HG02870 (cell line): ENCODE results near the gene SREBF1.
"Not testable (repeated sequence)": the region's sequence is repeated elsewhere in the genome, so short reads cannot be mapped to it uniquely, and the experiment has no call there.

Experiments used
- ATAC-seq: cut with Tn5 transposase; IDR thresholded peaks from one replicate; pipeline ENCODE4 v1.9.1; 2021; ENCODE audit warnings: mild to moderate bottlenecking, moderate library complexity; ENCODE audit not compliant: unreplicated experiment

Gene SREBF1

GRCh38 chr17:17813725-17814095, 23.1 kb downstream of the SREBF1 start:
- no peak for ATAC-seq

- ATAC-seq: no peak
These were observed 23.6 kb downstream of the SREBF1 start for GRCh38 chr17:17813055-17813724.

- no peak for ATAC-seq
These were observed 24.4 kb downstream of the SREBF1 start for GRCh38 chr17:17812211-17813054.

DNA sequence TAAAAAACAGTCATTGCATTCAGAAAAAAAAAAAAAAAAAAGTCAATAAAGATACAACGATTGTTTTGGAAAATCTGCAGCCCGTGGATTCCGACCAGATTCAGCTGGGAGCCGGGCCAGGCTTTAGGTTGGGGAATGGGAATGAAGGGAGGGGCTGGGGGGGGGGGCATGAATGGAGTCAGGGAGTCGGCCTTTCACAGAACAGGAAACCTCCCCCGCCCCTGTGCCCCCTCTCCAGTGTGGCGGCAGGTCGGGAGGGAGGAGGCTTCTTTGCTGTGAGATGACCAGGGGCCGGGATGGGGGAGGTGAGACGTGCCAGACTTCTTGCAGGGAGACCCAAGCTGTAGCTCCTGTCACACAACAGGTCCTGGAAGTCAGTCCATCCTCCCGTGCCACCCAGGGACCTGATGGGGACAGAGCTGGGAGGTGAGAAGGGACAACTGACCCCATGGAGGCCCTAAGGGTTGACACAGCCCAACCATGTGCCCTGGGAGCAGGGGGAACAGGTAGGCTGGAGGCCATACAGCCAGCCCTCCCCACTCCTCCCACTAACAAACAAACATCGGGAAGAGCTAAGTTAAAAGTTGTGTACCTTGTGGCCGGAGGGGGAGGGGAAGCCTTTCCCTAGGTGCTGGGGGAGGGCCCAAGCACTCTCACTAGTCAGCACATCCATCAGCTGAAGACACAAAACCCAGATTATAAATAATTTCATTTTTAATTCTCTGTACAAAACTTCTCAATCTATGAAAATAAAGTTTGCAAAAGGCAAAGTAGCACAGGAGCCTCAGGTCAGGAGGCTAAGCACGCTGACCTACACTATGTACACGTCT, 25.2 kb downstream of the SREBF1 start:
- ATAC-seq: no peak

DNA sequence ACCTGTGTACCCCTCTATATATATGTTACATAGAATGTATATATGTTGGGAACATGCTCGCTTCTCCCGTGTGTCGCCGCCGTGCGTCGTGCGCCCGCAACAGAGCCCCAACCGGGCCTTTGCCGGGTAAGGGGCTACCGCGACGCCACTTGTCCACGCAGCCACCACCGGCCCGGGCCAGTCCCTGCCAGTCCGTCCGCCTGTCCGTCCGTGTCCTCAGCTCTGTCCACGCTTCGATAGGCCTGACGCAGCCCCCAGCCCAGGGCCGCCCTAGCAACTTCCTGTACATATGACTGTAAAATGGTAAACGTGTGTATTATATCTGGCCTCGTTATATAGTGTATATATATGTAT, 25.9 kb downstream of the SREBF1 start:
- ATAC-seq: no peak

DNA sequence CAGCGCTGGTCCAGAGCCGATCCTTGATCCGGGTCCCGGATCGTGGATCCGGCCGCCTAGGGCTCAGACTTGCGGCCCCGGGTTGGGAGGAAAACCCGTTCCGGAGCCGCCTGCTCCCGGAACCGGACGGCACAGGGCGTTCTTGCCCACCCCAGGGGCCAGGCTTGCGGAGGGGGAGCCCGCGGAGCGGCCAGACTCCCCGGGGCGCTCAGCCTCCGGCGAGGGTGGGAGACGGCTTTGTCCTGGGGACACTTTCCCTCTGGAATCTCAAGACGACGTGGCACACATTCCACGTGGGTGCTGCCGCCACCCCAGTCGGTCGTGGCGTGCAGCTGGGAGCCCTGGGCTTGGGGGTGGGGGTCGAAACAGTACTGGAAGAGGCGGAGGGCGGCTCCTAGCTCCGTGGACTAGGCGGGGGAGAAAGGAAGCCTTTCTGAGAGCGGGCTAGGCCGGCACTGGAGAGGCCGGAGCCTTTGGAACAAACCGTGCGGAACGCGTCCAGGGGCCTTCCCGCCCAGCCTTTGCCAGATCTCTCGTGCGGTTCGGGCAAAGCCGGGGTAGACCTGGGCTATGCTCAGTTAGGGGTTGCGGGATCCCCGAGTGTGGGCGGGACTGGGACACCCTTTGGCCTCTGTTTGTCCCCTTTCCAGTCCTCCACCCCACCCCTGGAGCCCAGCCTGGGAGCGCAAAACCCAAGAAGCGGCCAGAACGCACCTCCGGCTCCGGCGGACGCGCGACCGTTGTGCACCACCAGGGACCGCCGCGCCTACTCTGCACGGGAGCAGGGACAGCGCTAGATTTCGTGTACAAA, 26.5 kb downstream of the SREBF1 start:
- ATAC-seq: no peak

DNA sequence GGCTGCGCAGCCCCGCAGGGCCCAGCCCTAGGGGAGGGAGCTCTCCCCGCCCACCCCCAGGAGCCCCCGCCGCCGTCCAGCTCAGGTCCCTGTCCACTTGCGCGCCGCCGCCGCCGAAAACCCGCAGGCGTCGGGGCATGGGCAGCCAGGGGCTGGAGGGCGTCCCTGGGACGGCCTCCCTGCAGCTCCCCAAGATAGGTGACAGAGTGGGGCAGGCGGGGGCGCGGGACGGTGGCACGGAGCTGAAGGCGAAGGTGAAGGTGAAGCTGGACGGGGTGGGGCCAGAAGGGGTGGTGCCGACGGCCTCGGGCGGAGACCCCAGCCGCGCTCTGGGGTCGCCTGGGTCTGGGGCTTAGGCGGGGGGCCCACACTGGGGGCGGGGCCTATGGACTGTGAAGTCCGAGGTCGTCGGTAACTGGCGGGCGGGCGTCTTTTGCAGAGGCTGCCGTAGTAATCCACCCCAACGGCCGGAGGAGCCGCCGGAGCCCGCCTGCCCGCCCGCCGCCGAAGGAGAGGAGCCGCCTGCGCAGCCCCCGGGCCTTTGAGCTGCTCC, 27.2 kb downstream of the SREBF1 start:
- no peak for ATAC-seq

DNA sequence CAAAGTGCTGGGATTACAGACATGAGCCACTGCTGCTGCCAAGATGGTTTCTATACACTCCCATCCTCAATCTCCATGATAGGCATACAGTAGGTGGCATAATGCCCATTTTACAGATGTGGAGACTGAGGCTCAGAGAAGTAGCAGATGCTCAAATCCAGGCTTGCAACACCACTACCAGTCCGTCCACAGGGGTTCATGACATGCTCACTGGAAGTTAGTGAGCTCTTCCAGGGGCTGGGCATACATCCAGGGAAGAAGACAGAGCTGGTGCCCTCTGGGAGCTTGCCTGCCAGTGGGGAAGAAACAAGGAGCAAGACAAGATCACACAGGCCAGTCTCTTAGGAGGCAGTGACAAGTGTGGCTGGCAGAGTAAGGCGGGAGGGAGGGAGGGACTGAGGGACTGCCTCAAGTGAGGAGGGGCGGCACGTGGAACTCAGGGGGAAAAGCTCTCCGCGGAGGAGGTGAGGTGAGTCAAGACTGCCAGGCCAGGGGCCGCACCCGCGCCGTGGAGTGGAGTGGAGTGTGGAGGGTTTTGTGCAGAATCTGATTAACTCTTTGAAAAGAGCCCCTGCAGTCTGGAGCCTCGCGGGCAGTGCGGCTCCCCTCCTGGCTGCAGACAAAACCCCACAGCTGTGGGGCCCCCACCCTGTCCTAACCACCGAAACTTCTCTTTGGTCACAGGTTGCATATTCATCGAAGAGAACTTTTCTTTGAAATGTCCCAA, 27.9 kb downstream of the SREBF1 start:
- peak; percentile 73 for ATAC-seq

- not testable (repeated sequence) for ATAC-seq
These were observed 28.6 kb downstream of the SREBF1 start for GRCh38 chr17:17808200-17808599.

DNA sequence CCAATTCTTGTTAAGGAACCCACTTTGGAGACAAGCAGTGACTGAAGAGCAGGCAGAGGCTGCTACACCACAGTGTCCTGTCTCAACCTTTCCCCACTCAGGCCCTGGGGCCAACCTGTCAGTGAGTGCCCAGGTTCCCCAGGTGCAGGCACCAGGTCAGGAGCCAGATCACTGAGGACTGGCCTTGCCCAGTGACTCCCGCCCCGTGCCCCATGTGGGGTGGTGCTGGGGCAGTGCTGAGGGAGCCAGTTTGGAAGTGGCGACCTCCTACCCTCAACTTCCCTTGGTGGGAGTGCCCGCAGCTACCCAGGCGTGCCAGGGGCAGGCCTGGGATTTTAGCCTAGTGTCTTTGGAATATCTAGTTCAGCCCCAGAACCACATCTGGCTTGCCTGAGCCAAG, 29.3 kb downstream of the SREBF1 start:
- no peak for ATAC-seq

- ATAC-seq: no peak
These were observed 30.0 kb downstream of the SREBF1 start for GRCh38 chr17:17806611-17807274.

GRCh38 chr17:17806035-17806434, 30.8 kb downstream of the SREBF1 start:
- ATAC-seq: no peak

GRCh38 chr17:17805575-17805974, 31.2 kb downstream of the SREBF1 start:
- ATAC-seq: no peak

GRCh38 chr17:17804007-17804406, 32.8 kb downstream of the SREBF1 start:
- ATAC-seq: no peak

DNA sequence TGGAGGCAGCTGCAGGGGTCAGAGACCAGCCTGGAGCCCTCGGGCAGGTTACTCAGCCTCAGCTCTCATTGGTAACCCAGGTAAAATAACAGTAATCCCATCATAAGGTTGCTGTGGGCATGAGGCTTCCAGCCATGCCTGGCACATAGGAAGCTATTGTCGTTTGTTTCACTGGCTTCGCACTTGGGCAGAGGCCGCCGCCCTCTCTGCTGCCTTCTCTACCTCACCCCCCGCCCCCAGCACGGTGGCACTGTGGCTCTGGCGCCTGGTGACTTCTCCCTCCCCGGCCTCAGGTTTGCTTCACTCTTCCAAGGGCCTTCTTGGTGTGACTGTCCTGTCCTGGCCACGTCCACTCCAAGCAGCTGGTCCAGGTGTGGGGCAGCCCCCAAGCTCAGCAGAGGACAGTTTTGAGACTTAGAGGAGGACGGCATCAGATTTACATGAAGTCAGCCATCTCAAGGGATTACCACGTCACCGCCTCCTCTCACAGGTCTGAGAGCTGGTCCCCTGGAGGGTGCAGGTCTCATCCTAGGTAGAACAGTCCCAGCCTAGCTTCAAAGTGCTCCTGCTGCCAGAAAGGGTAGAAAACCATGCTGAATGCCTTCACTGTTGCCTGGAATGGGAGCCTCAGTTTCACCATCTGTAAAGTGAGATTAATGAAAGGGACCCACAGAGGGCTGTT, 34.8 kb downstream of the SREBF1 start:
- ATAC-seq: no peak

GRCh38 chr17:17800504-17801021, 36.2 kb downstream of the SREBF1 start:
- ATAC-seq: no peak

GRCh38 chr17:17798573-17799255, 38.1 kb downstream of the SREBF1 start:
- no peak for ATAC-seq

DNA sequence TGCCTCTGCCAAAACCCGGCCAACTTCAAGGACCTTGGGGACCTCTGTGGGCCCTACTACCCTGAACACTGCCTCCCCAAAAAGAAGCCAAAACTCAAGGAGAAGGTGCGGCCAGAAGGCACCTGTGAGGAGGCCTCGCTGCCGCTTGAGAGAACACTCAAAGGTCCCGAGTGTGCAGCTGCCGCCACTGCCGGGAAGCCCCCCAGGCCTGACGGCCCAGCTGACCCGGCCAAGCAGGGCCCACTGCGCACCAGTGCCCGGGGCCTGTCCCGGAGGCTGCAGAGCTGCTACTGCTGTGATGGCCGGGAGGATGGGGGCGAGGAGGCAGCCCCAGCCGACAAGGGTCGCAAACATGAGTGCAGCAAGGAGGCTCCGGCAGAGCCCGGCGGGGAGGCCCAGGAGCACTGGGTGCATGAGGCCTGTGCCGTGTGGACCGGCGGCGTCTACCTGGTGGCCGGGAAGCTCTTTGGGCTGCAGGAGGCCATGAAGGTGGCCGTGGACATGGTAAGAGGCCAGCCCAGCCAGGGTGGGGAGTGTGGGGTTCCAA, 38.7 kb downstream of the SREBF1 start:
- ATAC-seq: no peak
